GM21737 (cell line): Measurements from ENCODE around the gene FUT8.

ENCODE experiments used
- ATAC-seq: cut with Tn5 transposase; IDR thresholded peaks from one replicate; pipeline ENCODE4 v1.9.1; 2021; ENCODE audit warnings: mild to moderate bottlenecking, moderate library complexity; ENCODE audit not compliant: unreplicated experiment

FUT8 gene

GRCh38 chr14:65412032-65412846 lies at the start of gene FUT8:
TSS of gene FUT8 (plus strand) at chr14:65412730. CDS start at chr14:65561564, 148,834 bp downstream.
- peak; percentile 66 for ATAC-seq

GRCh38 chr14:65366802-65367565 lies 45.5 kb upstream of the FUT8 start:
- ATAC-seq = no peak

- ATAC-seq = no peak
Observed at GRCh38 chr14:65369560-65369959, 43.0 kb upstream of the FUT8 start.

DNA sequence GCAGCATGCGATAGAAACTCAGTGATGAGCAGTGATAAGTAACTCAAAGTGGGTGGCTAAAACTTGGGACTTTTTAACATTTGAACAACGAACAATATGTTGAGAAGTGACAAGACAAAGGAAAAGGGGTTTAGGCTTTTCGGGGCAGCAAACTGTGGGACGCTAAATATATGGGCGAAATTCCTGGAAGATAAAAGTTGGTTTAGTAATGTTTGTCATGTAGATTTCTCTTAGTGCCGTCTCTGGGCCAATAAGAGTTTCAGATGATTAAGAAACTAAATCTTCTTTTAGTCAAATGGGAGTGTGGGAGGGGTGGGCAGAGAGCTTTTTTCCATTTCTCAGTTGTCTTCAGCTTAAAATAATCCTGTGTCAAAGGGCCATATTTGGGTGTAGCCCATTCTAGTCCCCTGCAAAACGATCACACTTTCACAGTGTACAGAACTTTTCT lies 41.7 kb upstream of the FUT8 start:
- ATAC-seq = no peak

GRCh38 chr14:65371784-65372183 lies 40.7 kb upstream of the FUT8 start:
- ATAC-seq = no peak

DNA sequence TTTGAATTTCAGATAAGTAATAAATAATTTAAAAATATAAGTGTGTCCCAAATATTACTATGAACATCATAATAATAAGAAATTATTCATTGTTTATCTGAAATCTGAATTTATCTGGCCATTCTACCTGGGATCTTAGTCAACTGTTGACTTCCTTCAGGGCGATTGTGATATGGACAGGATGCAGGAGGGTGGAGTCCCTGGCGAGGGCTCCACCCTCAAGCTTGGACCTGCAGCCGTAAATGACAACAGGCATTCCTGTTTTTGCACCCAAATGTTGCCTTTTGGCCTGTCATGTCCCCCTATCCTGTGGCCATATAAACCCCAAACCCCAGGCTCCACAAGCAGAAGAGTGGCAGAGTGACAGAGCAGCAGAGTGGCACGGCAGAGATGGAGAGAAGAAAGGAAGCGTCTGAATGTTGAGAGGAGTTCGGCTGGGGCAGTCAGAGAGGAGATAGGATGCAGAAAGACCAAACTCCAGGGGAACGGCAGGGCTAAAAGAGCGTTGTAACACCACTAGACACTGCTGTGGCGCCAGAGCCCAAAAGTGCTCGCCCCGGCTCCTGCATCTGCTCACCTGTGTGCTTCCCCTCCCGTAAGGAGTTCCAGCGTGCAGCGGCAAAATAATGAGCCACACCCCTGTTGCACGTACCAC lies 39.4 kb upstream of the FUT8 start:
- ATAC-seq = no peak

DNA sequence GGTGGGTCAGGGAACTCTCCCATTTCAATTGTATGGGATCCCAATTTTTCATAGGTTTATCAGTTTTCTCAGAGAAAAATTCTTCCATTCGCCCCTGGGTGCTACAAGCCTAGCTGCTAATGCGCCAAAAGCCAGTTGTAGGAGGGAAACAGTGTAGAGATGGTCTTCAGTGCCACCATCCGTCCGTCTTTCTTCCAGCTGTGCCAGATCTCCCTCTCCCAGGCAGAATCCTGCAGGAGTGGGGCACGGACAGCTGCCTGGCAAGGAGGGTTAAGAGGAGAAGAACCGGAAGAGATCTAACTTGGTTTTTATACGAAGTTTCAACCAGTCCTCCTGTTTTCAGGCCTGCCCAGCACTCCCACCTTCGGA lies 38.9 kb upstream of the FUT8 start:
- ATAC-seq = no peak

GRCh38 chr14:65377576-65377975 lies 35.0 kb upstream of the FUT8 start:
- no peak for ATAC-seq

DNA sequence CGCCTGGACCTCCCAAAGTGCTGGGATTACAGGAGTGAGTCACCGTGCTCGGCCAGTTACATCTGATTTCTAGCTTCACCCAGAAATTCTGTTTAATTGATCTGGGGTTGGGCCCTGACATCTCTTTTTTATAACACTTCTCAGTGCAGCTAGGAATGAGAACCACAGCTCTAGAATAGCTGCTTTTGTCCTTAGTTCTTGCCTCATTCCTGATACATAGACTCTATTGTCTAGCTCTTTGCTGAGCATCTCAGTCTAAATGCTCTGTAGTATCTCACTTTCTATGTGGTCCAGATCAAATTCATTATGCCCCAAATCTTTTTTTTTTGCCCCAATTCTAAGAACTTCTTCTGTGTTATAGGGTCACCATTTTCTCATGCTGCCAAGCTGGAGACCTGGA lies 29.9 kb upstream of the FUT8 start:
- no peak for ATAC-seq

- ATAC-seq = no peak
Observed at GRCh38 chr14:65387171-65387570, 25.4 kb upstream of the FUT8 start.

GRCh38 chr14:65387628-65388027 lies 24.9 kb upstream of the FUT8 start:
- ATAC-seq = no peak

DNA sequence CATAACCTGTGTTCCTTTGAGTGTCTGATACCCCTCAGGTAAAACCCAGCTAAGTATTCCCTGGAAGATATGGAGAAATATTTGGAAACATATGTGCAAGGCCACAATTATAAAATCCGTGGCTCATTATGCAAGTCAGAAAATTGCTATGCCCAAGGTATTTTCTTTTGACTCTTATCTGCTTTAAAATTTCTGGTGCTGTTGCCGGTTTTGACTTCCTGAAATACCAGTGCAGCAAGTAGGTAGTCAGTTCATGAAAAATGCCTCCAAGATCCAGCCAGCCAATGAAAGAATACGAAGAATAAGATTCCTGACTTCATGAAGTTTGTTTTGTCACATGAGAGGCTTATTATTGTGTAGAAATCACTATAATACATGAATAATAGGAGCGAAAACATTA lies 20.2 kb upstream of the FUT8 start:
- no peak for ATAC-seq

- no peak for ATAC-seq
Observed at GRCh38 chr14:65396082-65396910, 16.2 kb upstream of the FUT8 start.

- no peak for ATAC-seq
Observed at GRCh38 chr14:65403231-65403630, 9.3 kb upstream of the FUT8 start.

GRCh38 chr14:65408113-65408512 lies 4.4 kb upstream of the FUT8 start:
- ATAC-seq = no peak

DNA sequence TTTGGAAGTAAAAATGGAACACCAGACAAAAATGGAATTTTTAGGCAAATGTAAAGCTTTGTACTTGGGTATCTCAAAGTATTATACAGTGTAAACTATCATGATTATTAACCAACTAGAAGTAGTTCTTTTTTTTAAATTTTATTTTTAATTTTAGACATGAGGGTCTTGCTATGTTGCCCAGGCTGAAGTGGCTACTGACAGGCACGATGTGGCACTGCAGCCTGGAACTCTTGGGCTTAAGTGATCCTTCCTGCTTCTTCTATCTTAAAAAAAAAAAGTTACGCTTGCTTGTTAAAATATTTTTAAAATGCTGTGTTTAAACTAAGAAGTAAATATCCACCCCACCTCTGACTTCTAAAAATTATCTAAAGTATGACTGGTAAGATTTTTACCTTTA lies 1.9 kb upstream of the FUT8 start:
- ATAC-seq = no peak

DNA sequence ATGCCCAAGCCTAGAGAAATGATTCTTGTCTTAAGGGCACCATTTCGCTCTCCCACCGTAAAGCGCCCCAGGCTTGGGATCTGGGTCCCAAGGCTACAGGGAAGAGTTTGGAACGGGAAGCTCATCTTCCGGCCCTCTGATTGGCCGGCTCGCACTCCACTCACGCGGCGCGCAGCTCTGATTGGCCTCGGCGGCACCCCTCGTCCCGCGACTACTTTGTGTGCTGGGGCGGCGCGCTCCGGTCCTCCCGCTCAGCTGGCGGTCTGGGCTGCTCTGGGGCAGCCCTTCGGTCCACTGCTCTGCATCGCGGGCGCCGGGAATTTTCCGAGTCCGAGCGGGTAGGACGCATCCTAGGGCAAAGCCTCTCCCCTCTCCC lies 886 bp upstream of the FUT8 start:
- peak; percentile 53 for ATAC-seq

DNA sequence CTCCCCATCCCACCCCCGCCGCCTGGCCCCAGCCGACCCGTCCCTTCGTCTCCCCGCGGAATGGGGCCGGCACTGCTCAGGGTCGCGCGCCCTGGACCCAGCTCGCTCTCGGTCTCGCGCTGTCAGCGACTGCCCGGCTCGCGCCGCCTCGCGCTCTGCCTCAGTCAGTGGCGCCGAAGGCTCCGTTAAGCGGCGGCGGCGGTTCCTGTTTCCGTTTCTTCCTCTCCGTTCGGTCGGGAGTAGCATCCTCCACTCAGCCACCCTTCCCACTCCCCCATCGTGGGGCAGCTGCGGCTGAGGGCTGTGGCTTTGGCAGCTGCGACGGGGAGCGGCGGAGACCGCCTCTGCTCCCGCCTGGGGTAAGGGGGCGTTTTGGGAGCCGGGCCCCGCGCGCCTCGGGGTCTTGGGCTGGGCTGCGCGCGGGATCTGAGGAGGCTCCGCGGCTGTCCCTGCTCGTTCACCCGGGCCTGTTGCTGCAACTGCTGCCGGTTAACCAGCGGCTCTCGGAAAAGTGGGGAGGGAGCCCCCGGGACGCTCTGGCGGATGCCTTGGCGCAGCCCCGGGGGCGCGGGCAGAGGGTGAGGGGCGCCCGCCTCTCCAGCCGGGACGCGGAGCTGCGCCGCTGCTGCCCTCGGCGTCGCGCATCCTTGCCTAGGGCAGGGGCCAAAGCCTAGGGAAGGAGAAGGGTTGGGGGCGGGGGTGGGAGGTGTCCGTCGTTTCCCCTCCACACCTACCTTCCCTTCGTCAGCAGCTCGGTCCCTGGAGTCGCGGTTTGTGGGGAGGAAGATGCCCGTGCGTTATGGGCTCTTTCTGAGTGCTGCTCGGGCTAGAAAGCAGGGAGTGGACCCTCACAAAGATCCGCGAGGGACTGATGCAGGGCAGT lies 567 bp downstream of the FUT8 start:
- ATAC-seq = peak; percentile 40

DNA sequence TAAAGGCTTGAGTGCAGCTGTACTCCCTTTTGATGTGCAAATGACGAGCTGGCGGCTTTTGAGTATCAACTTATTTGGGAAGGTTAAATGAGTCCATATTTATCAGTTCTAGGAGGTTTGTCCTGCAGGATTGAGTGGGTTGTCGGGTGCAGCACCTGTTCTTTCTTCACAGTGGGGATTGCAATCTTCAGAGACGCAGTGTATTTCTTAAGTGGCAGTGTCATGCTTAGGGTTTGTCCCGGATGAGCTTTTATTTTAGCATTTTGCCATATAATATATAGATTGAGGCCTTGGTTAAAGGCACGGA lies 1.2 kb downstream of the FUT8 start:
- ATAC-seq = no peak

- ATAC-seq = no peak
Observed at GRCh38 chr14:65414961-65415589, 2.5 kb downstream of the FUT8 start.
